Adipose tissue (tissue), 3 donors: ENCODE measurements around the gene IGFBPL1. TPM values are rescaled to one million over a fixed set of nuclear protein-coding genes. Genes with fewer than 3 reads are reported as not detected.

Experiments
- H3K27ac ChIP-seq: one replicate; pipeline ENCODE4 v1.5.1; 2013; ENCODE audit warnings: low read depth, low read length
- WGBS, 3 donors: extraction: QIAGEN DNeasy Blood & Tissue Kit; methylation state at CpG; one replicate each; pipeline ENCODE4 v1.1.7; 2013; 5-methylcytosine and 5-hydroxymethylcytosine counted together
- polyA plus RNA-seq, 3 donors: library from polyadenylated mRNA; stranded (reverse); fragments of 200-250 nt; gene quantifications; one replicate each; pipeline ENCODE4 v1.2.3, GENCODE V29; 2013
- donor health status: healthy with polysubstance abuse.
- donor health status: Bipolar disorder and iron deficiency.
- donor health status: healthy.

The IGFBPL1 gene
- polyA plus RNA-seq, 3 donors, result 0.13 to 0.30 TPM; not detected in 1

DNA sequence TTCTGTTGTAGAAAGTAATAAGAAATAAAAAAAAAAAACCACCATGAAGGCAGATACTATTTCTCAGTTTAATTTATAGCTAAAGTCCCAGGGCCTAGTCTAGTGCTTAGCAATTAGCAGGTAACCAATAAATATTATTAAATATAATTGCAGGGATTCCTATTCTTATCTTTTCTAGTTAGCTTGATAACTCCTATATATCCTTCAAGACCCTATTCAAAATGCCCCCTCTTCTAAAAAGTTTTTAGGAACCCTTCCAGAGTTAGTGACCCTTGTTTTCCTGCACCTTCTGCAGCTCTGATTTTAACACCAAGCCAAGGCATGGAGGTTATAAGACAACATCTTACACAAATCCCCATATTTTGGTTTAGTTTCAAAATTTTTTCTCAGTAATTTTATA is 56.4 kb downstream of the IGFBPL1 start:
- H3K27ac ChIP-seq, result no peak overlapping the region

DNA sequence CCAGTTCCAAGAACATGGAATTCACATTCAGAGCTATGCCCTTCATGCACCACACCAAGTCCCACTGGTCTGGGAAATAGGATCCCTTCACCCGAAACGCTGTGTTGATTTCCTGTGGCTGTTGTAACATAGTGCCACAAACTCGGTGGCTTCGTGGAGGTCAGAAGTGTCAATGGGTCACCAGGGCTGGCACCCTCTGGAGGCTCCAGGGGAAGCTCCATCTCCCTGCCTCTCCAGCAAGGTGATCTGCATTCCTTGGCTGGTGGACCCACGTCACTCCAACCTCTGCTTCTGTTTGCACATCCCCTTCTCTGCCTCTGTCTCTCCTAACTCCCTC is 60.7 kb downstream of the IGFBPL1 start:
- no peak overlapping the region for H3K27ac ChIP-seq
- 47 to 62% (median 53%) methylated on average over 5 of the region's 5 CpGs for WGBS, 3 donors

DNA sequence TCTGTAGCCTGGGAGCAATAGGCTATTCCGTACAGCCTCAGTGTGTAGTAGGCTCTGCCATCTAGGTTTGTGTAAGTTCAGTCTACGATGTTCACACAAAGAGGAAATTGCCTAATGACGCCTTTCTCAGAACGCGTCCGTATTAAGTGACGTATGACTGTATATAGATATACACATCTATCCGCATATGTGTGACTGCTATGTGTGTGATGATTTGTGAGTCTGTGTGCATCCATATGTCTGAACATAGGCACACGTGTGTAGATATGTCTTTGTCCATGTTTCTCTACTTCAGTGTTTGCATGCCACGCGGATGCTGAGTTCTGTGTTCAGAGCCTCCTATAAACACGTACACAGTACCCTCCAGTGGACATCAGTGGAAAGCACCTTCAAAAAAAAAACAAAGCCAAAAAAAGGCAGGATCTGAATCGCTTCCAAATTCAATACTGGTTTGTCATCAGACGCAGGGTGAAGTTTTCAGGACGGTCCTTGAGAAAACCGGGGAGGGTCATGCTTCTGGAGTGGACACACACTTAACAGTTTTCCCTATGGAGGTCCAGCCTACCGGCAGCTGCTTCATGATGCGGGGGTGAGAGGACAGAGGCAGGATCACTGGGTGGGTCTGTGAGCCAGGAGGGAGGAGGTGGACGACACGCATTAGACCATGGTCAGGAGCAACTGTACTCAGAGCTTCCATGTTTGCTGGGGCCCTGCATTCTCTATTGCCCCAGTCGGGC is 61.2 kb downstream of the IGFBPL1 start:
- 27 to 38% (median 29%) methylated on average over 21 of the region's 21 CpGs for WGBS, 3 donors
- H3K27ac ChIP-seq, result no peak overlapping the region

DNA sequence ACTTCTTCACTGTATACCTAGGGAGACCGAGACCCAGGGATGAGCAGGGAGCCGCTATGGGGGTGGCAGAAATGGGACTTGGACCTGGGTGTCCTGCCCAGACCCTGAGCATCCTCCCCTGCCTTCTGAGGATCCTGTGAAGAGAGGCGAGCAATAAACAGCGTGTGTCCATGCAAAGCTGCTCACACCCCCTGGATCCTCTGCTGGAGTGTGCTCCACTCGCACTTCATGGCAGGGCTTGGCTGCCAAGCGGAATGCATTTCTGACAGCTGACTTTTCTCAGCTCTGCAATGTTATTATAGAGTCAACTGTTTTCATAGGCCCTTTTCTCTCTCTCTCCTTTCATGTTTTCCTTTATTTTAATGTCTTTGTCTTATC is 62.8 kb downstream of the IGFBPL1 start:
- 90 to 94% (median 91%) methylated on average over 6 of the region's 6 CpGs for WGBS, 3 donors
- no peak overlapping the region for H3K27ac ChIP-seq

DNA sequence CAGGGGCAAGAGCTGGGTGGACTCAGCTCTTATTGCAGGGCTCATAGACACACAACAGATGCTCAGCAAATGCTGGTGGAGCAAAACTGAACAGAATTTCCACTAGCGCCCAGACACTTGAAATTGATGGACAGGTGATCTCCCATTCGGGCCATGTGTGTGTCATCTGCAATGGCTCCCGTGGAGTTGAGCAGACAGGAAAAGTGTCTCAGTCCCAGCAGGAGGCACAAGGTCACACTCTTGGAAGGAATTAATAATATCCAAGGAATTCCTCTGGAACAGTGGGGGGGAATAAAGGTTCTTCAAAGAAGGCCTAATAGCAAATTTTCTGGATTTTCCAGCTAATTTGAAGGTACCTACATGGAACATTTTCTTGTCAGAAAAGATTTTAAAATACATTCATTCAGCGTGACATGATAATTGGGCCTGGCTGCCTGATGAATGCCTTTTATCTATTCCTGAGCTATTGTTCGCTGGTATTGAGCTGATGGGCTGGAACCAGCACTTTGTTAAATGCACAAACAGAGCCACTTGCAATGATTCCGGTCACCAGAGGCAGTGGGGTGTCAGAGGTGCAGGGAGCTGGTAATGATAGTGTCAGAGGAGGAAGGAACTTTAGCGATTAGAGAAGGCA is 63.3 kb downstream of the IGFBPL1 start:
- no peak overlapping the region for H3K27ac ChIP-seq
- WGBS, 3 donors, result 81 to 88% (median 81%) methylated on average over 7 of the region's 7 CpGs

DNA sequence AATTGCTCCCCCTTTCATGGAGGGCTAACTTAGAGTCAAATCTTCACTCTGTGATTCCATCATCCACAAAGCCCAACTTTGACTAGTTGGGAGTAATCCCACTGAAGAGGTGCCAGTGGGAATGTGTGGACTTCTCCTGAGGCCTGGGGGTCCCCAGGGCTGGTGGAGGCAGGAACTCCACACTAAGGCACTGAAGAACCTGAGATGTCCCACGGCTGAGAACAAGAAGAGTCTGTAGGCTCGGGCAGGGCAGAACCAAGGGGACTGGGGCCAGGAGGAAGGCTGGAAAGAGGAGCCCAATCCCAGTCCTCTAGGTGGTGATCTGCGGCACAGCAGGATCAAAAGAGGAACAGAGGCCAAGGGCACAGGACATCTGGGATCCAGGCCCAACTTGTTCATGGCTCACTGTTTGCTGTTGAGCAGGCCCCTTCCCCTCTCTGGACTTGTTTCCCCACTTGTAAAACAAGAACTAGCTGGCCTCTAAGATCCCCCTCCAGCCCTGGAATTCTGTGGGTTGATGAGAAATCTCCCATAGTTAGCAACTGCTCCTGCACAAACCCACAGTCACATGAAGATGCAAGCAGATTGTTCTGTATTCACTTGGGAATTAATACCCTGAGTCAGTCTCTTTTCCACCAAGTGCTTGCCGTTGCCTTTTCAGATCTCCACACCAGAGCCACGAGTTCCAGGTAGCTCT is 64.4 kb downstream of the IGFBPL1 start:
- 59 to 67% (median 64%) methylated on average over 5 of the region's 5 CpGs for WGBS, 3 donors
- H3K27ac ChIP-seq, result no peak overlapping the region

DNA sequence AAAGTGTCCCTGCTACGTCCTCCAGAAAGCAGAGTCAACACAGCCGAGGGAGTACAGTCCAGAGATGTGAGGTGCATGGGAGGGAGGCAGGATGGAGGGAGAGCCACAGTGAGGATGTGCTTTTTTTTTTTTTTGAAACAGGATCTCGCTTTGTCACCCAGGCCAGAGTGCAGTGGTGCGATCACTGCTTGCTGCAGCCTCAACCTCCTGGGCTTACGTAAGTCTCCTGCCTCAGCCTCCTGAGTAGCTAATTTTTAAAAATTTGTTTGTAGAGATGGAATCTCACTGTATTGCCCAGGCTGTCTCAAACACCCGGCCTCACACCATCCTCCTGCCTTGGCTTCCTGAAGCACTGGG is 65.0 kb downstream of the IGFBPL1 start:
- whole genome bisulfite sequencing, 3 donors, result 67 to 84% (median 83%) methylated on average over 6 of the region's 6 CpGs
- H3K27ac ChIP-seq, result no peak overlapping the region

DNA sequence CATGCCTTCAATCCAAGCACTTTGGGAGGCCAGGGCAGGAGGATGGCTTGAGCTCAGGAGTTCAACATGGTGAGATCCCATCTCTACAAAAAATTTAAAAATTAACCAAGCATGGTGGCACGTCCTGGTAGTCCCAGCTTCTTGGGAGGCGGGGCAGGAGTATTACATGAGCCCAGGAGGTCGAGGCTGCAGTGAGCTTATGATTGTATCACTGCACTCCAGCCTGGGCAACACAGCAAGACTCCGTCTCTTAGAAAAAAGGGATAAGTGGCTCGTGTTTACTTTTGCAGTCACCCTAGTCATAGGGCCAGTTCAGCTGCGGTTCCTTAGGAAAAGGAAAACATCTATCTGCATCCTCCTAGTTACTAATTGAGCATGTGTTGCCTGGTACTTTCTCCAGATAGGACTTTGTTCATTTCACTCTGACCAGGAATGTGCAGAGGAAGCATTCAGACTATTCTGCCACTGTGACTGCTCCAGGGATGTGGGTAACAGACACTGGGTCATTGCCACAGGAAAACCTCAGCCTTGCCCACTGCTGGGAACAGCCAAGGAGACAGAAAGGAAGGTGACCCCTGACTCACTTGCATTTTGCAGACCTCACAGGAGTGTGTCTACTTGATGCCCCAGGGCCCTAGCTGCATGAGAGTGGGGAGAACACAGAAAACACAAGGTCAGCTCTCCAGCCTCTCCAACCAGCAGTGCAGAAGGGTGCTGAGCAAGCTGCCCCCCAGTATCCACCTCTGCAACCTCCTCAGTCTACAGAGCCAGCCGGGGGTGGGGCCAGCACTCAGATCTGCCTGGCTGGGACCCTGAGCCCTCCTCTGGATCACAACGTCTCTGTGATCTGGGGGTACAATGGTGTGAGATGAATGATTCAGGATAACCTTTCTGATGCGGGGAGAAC is 65.6 kb downstream of the IGFBPL1 start:
- WGBS, 3 donors, result 75 to 76% (median 75%) methylated on average over 9 of the region's 9 CpGs
- no peak overlapping the region for H3K27ac ChIP-seq

DNA sequence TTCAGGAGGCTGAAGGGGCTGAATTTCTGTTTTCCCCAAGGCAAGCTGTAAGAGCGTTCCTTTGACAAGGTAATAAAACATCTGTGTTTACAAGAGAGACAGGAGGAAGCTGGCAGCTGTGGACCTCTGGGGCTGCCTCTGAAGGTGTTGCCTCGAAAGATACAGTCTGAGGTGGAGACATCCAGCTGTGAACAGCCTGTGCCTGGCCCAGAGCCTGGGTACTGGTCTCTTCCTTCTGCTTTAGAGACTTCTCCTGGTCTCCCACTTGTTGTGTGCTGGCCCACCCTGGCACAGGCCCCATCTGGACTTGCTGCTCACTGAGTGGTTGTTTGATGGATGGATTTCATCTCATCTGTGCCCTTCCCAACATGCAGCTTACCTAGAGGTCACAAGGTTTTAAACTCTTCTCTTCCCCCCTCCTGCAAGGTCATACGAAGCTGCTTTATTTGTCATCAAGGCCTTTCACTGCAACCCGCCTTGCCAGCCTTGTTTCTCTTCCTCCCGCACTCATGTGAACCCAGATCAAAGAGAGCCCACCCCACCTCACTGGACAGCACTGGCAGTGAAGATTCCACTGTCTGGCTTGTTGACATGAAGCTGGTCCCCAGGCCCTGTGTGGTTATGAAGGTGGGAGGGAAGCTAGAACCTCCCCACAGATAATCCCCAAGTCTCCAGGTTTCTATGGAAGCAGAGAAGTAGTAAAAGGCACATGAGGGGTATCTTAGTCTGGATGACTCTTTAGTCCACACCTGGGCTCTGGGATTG is 66.7 kb downstream of the IGFBPL1 start:
- WGBS, 3 donors, result 74 to 80% (median 79%) methylated on average over 5 of the region's 5 CpGs
- H3K27ac ChIP-seq, result no peak overlapping the region

DNA sequence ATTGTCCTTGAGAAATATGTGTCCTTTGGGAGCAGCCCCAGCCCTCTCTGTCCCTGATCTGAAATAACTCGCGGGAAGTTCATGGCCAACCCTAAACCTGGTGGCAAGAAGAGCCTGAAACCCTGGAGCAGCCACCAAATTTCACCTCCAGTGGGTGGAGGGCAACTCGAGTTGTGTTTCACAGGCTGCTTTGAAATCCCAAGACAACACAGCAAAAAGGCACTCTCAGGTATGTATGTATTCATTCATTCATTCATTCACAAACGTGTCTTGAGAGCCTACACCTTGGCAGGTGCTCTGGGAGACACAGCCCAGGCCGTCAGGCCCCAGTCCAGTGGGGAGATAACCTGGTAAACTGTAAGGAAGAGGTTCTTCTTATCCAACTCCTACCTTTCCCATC is 67.4 kb downstream of the IGFBPL1 start:
- no peak overlapping the region for H3K27ac ChIP-seq
- 68 to 83% (median 81%) methylated on average over 5 of the region's 5 CpGs for WGBS, 3 donors

Other genes with a start within 250 kb of the IGFBPL1 start
- gene ALDH1B1, start 31.8 kb downstream of the IGFBPL1 start, polyA plus RNA-seq, result 10 to 100 TPM in 2 of 3 donors, 1 to 10 TPM in 1; 8.2 to 33.2 (median 10.5) TPM
- under 1 TPM in 2 of 3 donors, not detected in 1; 0.09 to 0.78 TPM for gene ANKRD18A, start 196.1 kb upstream of the IGFBPL1 start, polyA plus RNA-seq